ENCODE data around the gene PDZD4. TPM values are rescaled to one million over a fixed set of nuclear protein-coding genes. Genes with fewer than 3 reads are reported as not detected.

PDZD4 gene
- total and polyA plus RNA-seq, 2 experiments from 2014 or later: not detected

DNA sequence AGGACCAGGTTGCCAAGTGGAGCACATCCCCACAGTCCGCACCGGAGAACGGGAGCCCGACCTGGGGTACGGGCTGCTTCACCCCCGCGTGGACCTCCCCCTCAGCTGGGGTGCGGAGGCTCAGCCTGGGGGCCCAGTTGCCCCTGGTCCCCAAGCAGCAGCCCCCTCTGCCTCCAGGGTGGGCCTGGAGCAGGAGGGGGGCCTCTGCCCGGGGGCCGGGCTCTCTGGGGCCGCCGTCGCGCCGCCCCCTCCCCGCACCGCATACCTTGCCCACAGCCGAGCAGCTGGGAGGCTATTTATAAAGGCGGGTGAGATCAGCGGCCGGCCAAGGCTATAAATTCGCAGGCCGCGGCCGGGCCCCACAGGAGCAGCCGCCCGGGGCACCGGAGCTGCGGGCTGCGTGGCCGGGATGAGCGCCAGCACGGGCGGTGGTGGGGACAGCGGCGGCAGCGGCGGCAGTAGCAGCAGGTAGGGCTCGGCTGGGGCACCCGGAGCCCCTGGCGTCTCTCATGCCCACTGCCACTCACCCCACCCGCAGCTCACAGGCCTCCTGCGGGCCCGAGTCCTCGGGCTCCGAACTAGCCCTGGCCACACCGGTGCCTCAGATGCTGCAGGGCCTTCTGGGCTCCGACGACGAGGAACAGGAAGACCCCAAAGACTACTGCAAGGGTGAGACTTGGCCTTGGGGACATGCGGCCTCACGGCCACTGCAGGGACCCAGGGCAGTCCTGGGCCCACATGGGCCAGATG is 49.5 kb downstream of the PDZD4 start, which contains the start of gene SRPK3:
SRPK3 (plus strand) TSS at position 364 of the 750 bp plus-strand sequence; CDS start at position 410, 46 bp downstream.
- no peak within 1 kb of the TSS for H2AFZ ChIP-seq
- no peaks in the 10 kb centered on the region for H3K79me2 ChIP-seq (ENCODE audit: insufficient read depth)
- no peak within 1 kb of the TSS for H3K4me2 ChIP-seq (ENCODE audit: unreplicated experiment)
- H4K20me1 ChIP-seq (ENCODE audit: insufficient read depth): no peaks in the 10 kb centered on the region
- no peaks in the 10 kb centered on the region for H3K9me3 ChIP-seq (ENCODE audit: low read depth)
- no peak within 1 kb of the TSS for H3K27ac ChIP-seq
- H3K4me1 ChIP-seq (ENCODE audit: insufficient read depth): no peaks in the 10 kb centered on the region
- H3K9me2 ChIP-seq (ENCODE audit: insufficient read depth): no peaks in the 10 kb centered on the region
- no peaks in the 10 kb centered on the region for H3K36me3 ChIP-seq (ENCODE audit: low read depth)
- in situ Hi-C loops (cut with MboI): no loop called here
- WGBS, 2 experiments (ENCODE audit: low coverage in 1 of 2, low lambda C conversion rate in 2 of 2, missing lambda C conversion rate in 2 of 2): 14 to 24% methylated on average over 15 to 17 of the region's 52 CpGs
- peak; percentile 60 for DNase-seq
- TF ChIP-seq EZH2 (IDR thresholded peaks at IDR 0.05; ENCODE audit: insufficient read depth, poor library complexity, severe bottlenecking): no peak
- no peak for TF ChIP-seq EZH2phosphoT487 (IDR thresholded peaks at IDR 0.05; ENCODE audit: insufficient read depth, low read depth)
- no peak within 1 kb of the TSS for H3K4me3 ChIP-seq
- no peaks in the 10 kb centered on the region for H3F3A ChIP-seq (ENCODE audit: insufficient read depth)
- no peaks in the 10 kb centered on the region for H3K27me3 ChIP-seq (replicated peaks; ENCODE audit: insufficient read depth)
- 0 out of 2 replicates have a peak within 1 kb of the TSS, but pooled peaks have one; percentile 3 for H3K9ac ChIP-seq

DNA sequence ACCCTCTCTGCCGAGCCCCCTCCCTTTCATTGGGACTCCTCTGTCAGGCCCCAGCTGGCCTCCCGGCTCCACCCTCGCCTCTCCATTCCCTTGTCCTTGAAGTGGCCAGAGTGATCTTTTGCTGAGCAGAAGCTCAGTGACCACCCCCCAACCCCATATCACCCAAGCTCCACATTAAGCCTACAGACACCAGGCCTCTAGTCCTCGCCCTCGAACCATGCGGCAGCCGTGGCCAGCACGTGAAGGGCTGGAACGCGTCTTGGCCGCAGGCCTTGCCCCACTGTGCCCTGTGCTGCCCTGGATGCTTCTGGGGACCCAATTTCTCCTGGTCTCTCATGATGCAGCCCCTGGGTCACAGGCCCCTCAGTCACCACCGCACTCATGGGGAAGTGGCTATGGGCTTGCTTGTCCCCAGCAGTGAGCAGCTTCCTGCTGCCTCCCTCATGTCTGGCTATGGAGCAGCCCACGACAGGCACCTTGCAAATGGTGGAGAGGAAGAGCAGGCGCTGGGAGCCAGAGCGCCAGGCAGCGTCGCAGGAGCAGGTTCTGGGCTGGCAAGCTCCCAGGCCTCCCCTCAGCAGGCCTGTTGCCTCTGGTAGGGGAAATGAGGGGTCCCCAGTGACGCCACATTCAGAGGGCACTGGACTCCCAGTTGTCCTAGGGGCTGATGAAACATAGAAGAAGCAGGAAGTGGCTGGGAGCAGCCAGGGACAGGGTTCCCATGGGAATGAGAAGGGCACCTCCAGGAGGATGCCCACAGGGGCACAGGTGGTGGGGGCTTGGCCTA is 50.3 kb downstream of the PDZD4 start:
- Histone ChIP-seq H3K4me3 (no peak overlapping the region), H3K4me2 (ENCODE audit: unreplicated experiment) (no peak overlapping the region), H4K20me1 (ENCODE audit: insufficient read depth) (no peaks in the 10 kb centered on the region), H2AFZ (no peak overlapping the region), H3K9ac (no peak overlapping the region), H3K36me3 (ENCODE audit: low read depth) (no peaks in the 10 kb centered on the region), H3K79me2 (ENCODE audit: insufficient read depth) (no peaks in the 10 kb centered on the region), H3K9me2 (ENCODE audit: insufficient read depth) (no peaks in the 10 kb centered on the region), H3K27me3 (replicated peaks; ENCODE audit: insufficient read depth) (no peaks in the 10 kb centered on the region), H3F3A (ENCODE audit: insufficient read depth) (no peaks in the 10 kb centered on the region), H3K4me1 (ENCODE audit: insufficient read depth) (no peaks in the 10 kb centered on the region), H3K27ac (no peak overlapping the region), H3K9me3 (ENCODE audit: low read depth) (no peaks in the 10 kb centered on the region)
- DNase-seq: no peak
- in situ Hi-C loops (cut with MboI): no loop called here
- 92 to 93% methylated on average over 16 to 17 of the region's 18 CpGs for WGBS, 2 experiments (ENCODE audit: low coverage in 1 of 2, low lambda C conversion rate in 2 of 2, missing lambda C conversion rate in 2 of 2)
- TF ChIP-seq EZH2 (IDR thresholded peaks at IDR 0.05; ENCODE audit: insufficient read depth, poor library complexity, severe bottlenecking): no peak
- no peak for TF ChIP-seq EZH2phosphoT487 (IDR thresholded peaks at IDR 0.05; ENCODE audit: insufficient read depth, low read depth)

DNA sequence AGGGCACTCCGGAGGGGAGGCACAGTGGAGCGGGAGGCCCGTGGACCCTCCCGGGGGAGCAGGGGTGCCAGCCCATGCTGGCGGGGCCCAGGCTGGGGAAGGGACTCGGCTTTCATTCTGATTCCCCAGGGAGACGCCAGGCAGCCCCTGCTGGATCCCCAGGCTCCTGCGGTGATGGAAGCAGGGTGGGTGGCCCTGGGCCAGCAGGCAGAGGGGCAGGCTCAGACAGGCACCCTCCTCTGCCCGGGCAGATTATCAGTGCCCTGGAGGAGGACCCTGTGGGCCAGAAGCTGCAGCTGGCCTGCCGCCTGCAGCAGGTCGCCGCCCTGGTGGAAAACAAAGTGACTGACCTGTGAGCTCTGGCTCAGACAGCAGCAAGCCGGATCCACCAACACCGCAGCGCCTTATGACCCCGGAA is 51.7 kb downstream of the PDZD4 start:
- Histone ChIP-seq H2AFZ (no peak overlapping the region), H3K9ac (no peak overlapping the region), H3F3A (ENCODE audit: insufficient read depth) (no peaks in the 10 kb centered on the region), H3K79me2 (ENCODE audit: insufficient read depth) (no peaks in the 10 kb centered on the region), H3K4me2 (ENCODE audit: unreplicated experiment) (no peak overlapping the region), H3K36me3 (ENCODE audit: low read depth) (no peaks in the 10 kb centered on the region), H3K9me2 (ENCODE audit: insufficient read depth) (no peaks in the 10 kb centered on the region), H3K9me3 (ENCODE audit: low read depth) (no peaks in the 10 kb centered on the region), H4K20me1 (ENCODE audit: insufficient read depth) (no peaks in the 10 kb centered on the region), H3K4me1 (ENCODE audit: insufficient read depth) (no peaks in the 10 kb centered on the region), H3K27me3 (replicated peaks; ENCODE audit: insufficient read depth) (no peaks in the 10 kb centered on the region), H3K27ac (no peak overlapping the region), H3K4me3 (no peak overlapping the region)
- no peak for DNase-seq
- in situ Hi-C loops (cut with MboI): no loop called here
- 100% methylated on average over 1 of the region's 16 CpGs; no CpG with 5 or more reads in 1 of the 2 experiments for WGBS, 2 experiments (ENCODE audit: low coverage in 1 of 2, low lambda C conversion rate in 2 of 2, missing lambda C conversion rate in 2 of 2)
- no peak for TF ChIP-seq EZH2 (IDR thresholded peaks at IDR 0.05; ENCODE audit: insufficient read depth, poor library complexity, severe bottlenecking)
- no peak for TF ChIP-seq EZH2phosphoT487 (IDR thresholded peaks at IDR 0.05; ENCODE audit: insufficient read depth, low read depth)

DNA sequence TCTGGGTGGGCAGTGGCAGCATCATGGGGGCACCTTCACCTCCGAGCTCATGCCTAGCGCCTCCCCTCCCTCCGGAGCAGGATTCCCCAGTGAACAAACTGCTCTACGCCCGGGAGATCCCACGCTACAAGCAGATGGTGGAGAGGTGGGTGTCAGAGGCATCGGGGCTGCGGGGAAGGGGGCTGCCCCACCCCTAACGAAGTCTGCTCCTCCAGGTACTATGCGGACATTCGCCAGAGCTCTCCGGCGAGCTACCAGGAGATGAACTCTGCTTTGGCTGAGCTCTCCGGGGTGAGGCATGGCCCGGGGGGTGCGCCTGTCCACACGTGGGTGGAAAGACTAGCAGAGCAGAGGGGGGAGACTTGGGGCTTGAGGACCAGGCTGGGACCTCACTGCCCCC is 52.2 kb downstream of the PDZD4 start:
- Histone ChIP-seq H3K27me3 (replicated peaks; ENCODE audit: insufficient read depth) (no peaks in the 10 kb centered on the region), H3K4me2 (ENCODE audit: unreplicated experiment) (no peak overlapping the region), H3K4me1 (ENCODE audit: insufficient read depth) (no peaks in the 10 kb centered on the region), H3K36me3 (ENCODE audit: low read depth) (no peaks in the 10 kb centered on the region), H4K20me1 (ENCODE audit: insufficient read depth) (no peaks in the 10 kb centered on the region), H3K9ac (no peak overlapping the region), H3K4me3 (no peak overlapping the region), H3K9me3 (ENCODE audit: low read depth) (no peaks in the 10 kb centered on the region), H3K9me2 (ENCODE audit: insufficient read depth) (no peaks in the 10 kb centered on the region), H3K79me2 (ENCODE audit: insufficient read depth) (no peaks in the 10 kb centered on the region), H3K27ac (no peak overlapping the region), H3F3A (ENCODE audit: insufficient read depth) (no peaks in the 10 kb centered on the region), H2AFZ (no peak overlapping the region)
- TF ChIP-seq EZH2 (IDR thresholded peaks at IDR 0.05; ENCODE audit: insufficient read depth, poor library complexity, severe bottlenecking) (no peak), EZH2phosphoT487 (IDR thresholded peaks at IDR 0.05; ENCODE audit: insufficient read depth, low read depth) (no peak)
- in situ Hi-C loops (cut with MboI): no loop called here
- DNase-seq: no peak
- WGBS, 2 experiments (ENCODE audit: low coverage in 1 of 2, low lambda C conversion rate in 2 of 2, missing lambda C conversion rate in 2 of 2): 73 to 85% methylated on average over 8 to 9 of the region's 17 CpGs

Data from GM23248 (cell line).